ENCODE data around the gene CIITA. TPM values are rescaled to one million over a fixed set of nuclear protein-coding genes. Genes with fewer than 3 reads are reported as not detected.

Gene CIITA
- total and polyA plus RNA-seq, 10 of the 15 experiments (the other 5 are each of a cell fraction or from before 2014, with no cell fraction given): 11.5 to 145 (median 49.7) TPM

GRCh38 chr16:10840703-10841102, 36.3 kb upstream of the CIITA start:
- no peak for FAIRE-seq
- H3K9me3 ChIP-seq (replicated peaks; ENCODE audit: control insufficient read depth, insufficient read depth, low read length): peaks cover 5% of the 10 kb centered on the region
- H3K4me2 ChIP-seq (ENCODE audit: control insufficient read depth, insufficient read depth): no peak overlapping the region
- intact Hi-C loops (cut with micrococcal nuclease; ENCODE audit: unreplicated experiment) (no loop called here), in situ Hi-C loops (cut with MboI) (no loop called here)
- peaks cover 25% of the 10 kb centered on the region for H3K4me1 ChIP-seq (ENCODE audit: control insufficient read depth, insufficient read depth, low read length)
- ChIA-PET SMC1A (ENCODE audit: uncharacterized antibody, unreplicated experiment) (interaction anchor here (0.9 to 2.4 kb wide), 4 partner anchors 11 to 36 kb away, joined by 3 to 13 read pairs (median 8); partner anchors contain the start of gene CIITA), RAD21 (ENCODE audit: unreplicated experiment) (no interaction called here), POLR2A (interaction anchor here (1.0 to 1.3 kb wide), 3 partner anchors 12 to 38 kb away, joined by 3 to 5 read pairs (median 3); partner anchors contain the start of gene CIITA), CTCF (interaction anchor here (0.8 kb wide), 1 partner anchor 70 kb away, joined by 3 read pairs; no protein-coding TSS in a partner anchor)
- H4K20me1 ChIP-seq (ENCODE audit: control insufficient read depth, insufficient read depth): no peaks in the 10 kb centered on the region
- BruUV-seq (replicated peaks): no TSS peak
- WGBS (ENCODE audit: insufficient coverage, insufficient replicate concordance, low lambda C conversion rate, missing lambda C conversion rate): 79% methylated on average over 16 of the region's 16 CpGs
- ATAC-seq: no peak
- no peak overlapping the region for H3K27ac ChIP-seq (ENCODE audit: control insufficient read depth, insufficient read depth)
- H3K9ac ChIP-seq (ENCODE audit: control insufficient read depth, insufficient read depth, low read length): no peak overlapping the region
- no peak overlapping the region for H2AFZ ChIP-seq (ENCODE audit: control insufficient read depth, low read depth, low read length)
- DNase-seq (ENCODE audit: low read depth, low spot score): no peak
- no peaks in the 10 kb centered on the region for H3K27me3 ChIP-seq (replicated peaks in 1 of 2; ENCODE audit: control insufficient read depth in 2 of 2, insufficient read depth in 2 of 2, low read length in 1 of 2)
- H3K36me3 ChIP-seq (ENCODE audit: control insufficient read depth in 2 of 2, insufficient read depth in 2 of 2, low read length in 1 of 2): no peaks in the 10 kb centered on the region
- no peaks in the 10 kb centered on the region for H3K79me2 ChIP-seq (ENCODE audit: control insufficient read depth, insufficient read depth, low read length)
- H3K4me3 ChIP-seq: no peak overlapping the region
- TF ChIP-seq CREM (IDR thresholded peaks at IDR 0.05; ENCODE audit: low read depth) (no peak), KDM1A (IDR thresholded peaks at IDR 0.05; ENCODE audit: borderline replicate concordance) (no peak), ATF3 (IDR thresholded peaks at IDR 0.05; ENCODE audit: borderline replicate concordance, extremely low read depth, low read depth, low read length) (no peak), CBFB (IDR thresholded peaks at IDR 0.05; ENCODE audit: low read depth) (no peak), TARDBP (IDR thresholded peaks at IDR 0.05; ENCODE audit: borderline replicate concordance) (no peak), SMARCA5 (IDR thresholded peaks at IDR 0.05) (no peak), MEF2A (IDR thresholded peaks at IDR 0.05; ENCODE audit: insufficient read depth, low read depth, low read length) (no peak), IKZF2 (IDR thresholded peaks at IDR 0.05) (no peak), RAD21 (IDR thresholded peaks at IDR 0.05; ENCODE audit: insufficient read depth, low read depth, low read length) (no peak)
- TF ChIP-seq, protein P1, sequence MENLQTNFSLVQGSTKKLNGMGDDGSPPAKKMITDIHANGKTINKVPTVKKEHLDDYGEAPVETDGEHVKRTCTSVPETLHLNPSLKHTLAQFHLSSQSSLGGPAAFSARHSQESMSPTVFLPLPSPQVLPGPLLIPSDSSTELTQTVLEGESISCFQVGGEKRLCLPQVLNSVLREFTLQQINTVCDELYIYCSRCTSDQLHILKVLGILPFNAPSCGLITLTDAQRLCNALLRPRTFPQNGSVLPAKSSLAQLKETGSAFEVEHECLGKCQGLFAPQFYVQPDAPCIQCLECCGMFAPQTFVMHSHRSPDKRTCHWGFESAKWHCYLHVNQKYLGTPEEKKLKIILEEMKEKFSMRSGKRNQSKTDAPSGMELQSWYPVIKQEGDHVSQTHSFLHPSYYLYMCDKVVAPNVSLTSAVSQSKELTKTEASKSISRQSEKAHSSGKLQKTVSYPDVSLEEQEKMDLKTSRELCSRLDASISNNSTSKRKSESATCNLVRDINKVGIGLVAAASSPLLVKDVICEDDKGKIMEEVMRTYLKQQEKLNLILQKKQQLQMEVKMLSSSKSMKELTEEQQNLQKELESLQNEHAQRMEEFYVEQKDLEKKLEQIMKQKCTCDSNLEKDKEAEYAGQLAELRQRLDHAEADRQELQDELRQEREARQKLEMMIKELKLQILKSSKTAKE (IDR thresholded peaks at IDR 0.05; ENCODE audit: low read depth, poor library complexity, severe bottlenecking): no peak
- TF ChIP-seq, protein P2, sequence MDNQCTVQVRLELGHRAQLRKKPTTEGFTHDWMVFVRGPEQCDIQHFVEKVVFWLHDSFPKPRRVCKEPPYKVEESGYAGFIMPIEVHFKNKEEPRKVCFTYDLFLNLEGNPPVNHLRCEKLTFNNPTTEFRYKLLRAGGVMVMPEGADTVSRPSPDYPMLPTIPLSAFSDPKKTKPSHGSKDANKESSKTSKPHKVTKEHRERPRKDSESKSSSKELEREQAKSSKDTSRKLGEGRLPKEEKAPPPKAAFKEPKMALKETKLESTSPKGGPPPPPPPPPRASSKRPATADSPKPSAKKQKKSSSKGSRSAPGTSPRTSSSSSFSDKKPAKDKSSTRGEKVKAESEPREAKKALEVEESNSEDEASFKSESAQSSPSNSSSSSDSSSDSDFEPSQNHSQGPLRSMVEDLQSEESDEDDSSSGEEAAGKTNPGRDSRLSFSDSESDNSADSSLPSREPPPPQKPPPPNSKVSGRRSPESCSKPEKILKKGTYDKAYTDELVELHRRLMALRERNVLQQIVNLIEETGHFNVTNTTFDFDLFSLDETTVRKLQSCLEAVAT (IDR thresholded peaks at IDR 0.05): no peak
- TF ChIP-seq, protein P3, sequence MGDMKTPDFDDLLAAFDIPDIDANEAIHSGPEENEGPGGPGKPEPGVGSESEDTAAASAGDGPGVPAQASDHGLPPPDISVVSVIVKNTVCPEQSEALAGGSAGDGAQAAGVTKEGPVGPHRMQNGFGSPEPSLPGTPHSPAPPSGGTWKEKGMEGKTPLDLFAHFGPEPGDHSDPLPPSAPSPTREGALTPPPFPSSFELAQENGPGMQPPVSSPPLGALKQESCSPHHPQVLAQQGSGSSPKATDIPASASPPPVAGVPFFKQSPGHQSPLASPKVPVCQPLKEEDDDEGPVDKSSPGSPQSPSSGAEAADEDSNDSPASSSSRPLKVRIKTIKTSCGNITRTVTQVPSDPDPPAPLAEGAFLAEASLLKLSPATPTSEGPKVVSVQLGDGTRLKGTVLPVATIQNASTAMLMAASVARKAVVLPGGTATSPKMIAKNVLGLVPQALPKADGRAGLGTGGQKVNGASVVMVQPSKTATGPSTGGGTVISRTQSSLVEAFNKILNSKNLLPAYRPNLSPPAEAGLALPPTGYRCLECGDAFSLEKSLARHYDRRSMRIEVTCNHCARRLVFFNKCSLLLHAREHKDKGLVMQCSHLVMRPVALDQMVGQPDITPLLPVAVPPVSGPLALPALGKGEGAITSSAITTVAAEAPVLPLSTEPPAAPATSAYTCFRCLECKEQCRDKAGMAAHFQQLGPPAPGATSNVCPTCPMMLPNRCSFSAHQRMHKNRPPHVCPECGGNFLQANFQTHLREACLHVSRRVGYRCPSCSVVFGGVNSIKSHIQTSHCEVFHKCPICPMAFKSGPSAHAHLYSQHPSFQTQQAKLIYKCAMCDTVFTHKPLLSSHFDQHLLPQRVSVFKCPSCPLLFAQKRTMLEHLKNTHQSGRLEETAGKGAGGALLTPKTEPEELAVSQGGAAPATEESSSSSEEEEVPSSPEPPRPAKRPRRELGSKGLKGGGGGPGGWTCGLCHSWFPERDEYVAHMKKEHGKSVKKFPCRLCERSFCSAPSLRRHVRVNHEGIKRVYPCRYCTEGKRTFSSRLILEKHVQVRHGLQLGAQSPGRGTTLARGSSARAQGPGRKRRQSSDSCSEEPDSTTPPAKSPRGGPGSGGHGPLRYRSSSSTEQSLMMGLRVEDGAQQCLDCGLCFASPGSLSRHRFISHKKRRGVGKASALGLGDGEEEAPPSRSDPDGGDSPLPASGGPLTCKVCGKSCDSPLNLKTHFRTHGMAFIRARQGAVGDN (IDR thresholded peaks at IDR 0.05): no peak
- TF ChIP-seq, protein P4, sequence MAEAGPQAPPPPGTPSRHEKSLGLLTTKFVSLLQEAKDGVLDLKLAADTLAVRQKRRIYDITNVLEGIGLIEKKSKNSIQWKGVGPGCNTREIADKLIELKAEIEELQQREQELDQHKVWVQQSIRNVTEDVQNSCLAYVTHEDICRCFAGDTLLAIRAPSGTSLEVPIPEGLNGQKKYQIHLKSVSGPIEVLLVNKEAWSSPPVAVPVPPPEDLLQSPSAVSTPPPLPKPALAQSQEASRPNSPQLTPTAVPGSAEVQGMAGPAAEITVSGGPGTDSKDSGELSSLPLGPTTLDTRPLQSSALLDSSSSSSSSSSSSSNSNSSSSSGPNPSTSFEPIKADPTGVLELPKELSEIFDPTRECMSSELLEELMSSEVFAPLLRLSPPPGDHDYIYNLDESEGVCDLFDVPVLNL (IDR thresholded peaks at IDR 0.05; ENCODE audit: low read depth, low read length): no peak
- TF ChIP-seq, protein P5, sequence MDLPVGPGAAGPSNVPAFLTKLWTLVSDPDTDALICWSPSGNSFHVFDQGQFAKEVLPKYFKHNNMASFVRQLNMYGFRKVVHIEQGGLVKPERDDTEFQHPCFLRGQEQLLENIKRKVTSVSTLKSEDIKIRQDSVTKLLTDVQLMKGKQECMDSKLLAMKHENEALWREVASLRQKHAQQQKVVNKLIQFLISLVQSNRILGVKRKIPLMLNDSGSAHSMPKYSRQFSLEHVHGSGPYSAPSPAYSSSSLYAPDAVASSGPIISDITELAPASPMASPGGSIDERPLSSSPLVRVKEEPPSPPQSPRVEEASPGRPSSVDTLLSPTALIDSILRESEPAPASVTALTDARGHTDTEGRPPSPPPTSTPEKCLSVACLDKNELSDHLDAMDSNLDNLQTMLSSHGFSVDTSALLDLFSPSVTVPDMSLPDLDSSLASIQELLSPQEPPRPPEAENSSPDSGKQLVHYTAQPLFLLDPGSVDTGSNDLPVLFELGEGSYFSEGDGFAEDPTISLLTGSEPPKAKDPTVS (IDR thresholded peaks at IDR 0.05; ENCODE audit: low read depth, low read length): no peak
